ENCODE results near the gene FCMR. TPM values are rescaled to one million over a fixed set of nuclear protein-coding genes. Genes with fewer than 3 reads are reported as not detected.

The FCMR gene
- total and polyA plus RNA-seq, 2 experiments from 2014 or later = 0.84 TPM; not detected in 1

GRCh38 chr1:206926286-206926685, 4.5 kb upstream of the FCMR start (continued):
- TF ChIP-seq ZNF462 (CRISPR knock-in tag; IDR thresholded peaks at IDR 0.05) = no peak

- ATAC-seq (peak; percentile 84), DNase-seq (ENCODE audit: low spot score) (peak; percentile 44)
- H3K4me1 ChIP-seq (ENCODE audit: insufficient read depth) = no peaks in the 10 kb centered on the region
Measured at GRCh38 chr1:206925106-206925736, 3.5 kb upstream of the FCMR start.

More at GRCh38 chr1:206925106-206925736, 3.5 kb upstream of the FCMR start:
- no peaks in the 10 kb centered on the region for H3K9me3 Mint-ChIP-seq
- no peak overlapping the region for H3K27ac Mint-ChIP-seq
- no peak overlapping the region for H3K4me2 ChIP-seq
- no peaks in the 10 kb centered on the region for H3K4me1 Mint-ChIP-seq
- TF ChIP-seq CTCF (conservative IDR thresholded peaks at IDR 0.05; ENCODE audit: low read depth in 2 of 2) (peak in 1 of 2 experiments; percentile 60; a peak in 2 of 4 replicates), EZH2 (IDR thresholded peaks at IDR 0.05; ENCODE audit: low read depth, unreplicated experiment) (no peak), ZNF462 (CRISPR knock-in tag; IDR thresholded peaks at IDR 0.05) (no peak)
- no peaks in the 10 kb centered on the region for H3K9me2 ChIP-seq (ENCODE audit: insufficient read depth)
- no peaks in the 10 kb centered on the region for H3K27me3 ChIP-seq (ENCODE audit: insufficient read depth)
- H2AFZ ChIP-seq = 0 out of 2 replicates have a peak overlapping the region, but pooled peaks have one; percentile 32
- H3K4me3 Mint-ChIP-seq = no peak overlapping the region
- no peaks in the 10 kb centered on the region for H3F3A ChIP-seq (replicated peaks; ENCODE audit: low read depth)
- H3K36me3 ChIP-seq (ENCODE audit: insufficient read depth) = no peaks in the 10 kb centered on the region
- H3K36me3 Mint-ChIP-seq (ENCODE audit: low read depth) = no peaks in the 10 kb centered on the region
- no peak overlapping the region for H3K4me3 ChIP-seq
- no peaks in the 10 kb centered on the region for H4K20me1 ChIP-seq (replicated peaks; ENCODE audit: insufficient read depth)
- H3K27ac ChIP-seq (ENCODE audit: low read depth) = no peak overlapping the region
- H3K79me2 ChIP-seq (replicated peaks; ENCODE audit: insufficient read depth) = no peaks in the 10 kb centered on the region
- no peaks in the 10 kb centered on the region for H3K27me3 Mint-ChIP-seq (ENCODE audit: insufficient read depth, low read depth, poor library complexity)
